Astrocyte (in vitro differentiated cells and primary cell): Measurements from ENCODE around the gene WNT3. TPM values are rescaled to one million over a fixed set of nuclear protein-coding genes. Genes with fewer than 3 reads are reported as not detected.
"Not testable (repeated sequence)": the region's sequence is repeated elsewhere in the genome, so short reads cannot be mapped to it uniquely, and the experiment has no call there.

Source experiments
- DNase-seq: peaks from one replicate; pipeline ENCODE4 v3.0.0-alpha.2; 2010; ENCODE audit warnings: low read depth
- FAIRE-seq: peaks from 2 replicates; lab custom pipeline; 2011; peaks lifted over from hg19 to GRCh38; lab: Jason Lieb, UNC
- H2AFZ ChIP-seq: 2 replicates; pipeline ENCODE4 v1.6.0; 2012; ENCODE audit warnings: low read depth, low read length, inconsistent platforms
- H3K27ac ChIP-seq: 2 replicates; pipeline ENCODE4 v1.5.1; 2011; ENCODE audit warnings: low read depth, low read length, inconsistent platforms
- H3K27me3 ChIP-seq: 2 replicates; pipeline ENCODE4 v1.6.0; 2011; ENCODE audit warnings: low read length, inconsistent platforms; ENCODE audit not compliant: insufficient read depth
- H3K36me3 ChIP-seq: 2 replicates; pipeline ENCODE4 v1.5.1; 2011; ENCODE audit warnings: low read length, inconsistent platforms; ENCODE audit not compliant: insufficient read depth
- H3K4me1 ChIP-seq: 2 replicates; pipeline ENCODE4 v1.5.1; 2011; ENCODE audit warnings: low read length, inconsistent platforms; ENCODE audit not compliant: insufficient read depth
- H3K4me2 ChIP-seq: 2 replicates; pipeline ENCODE4 v1.6.0; 2012; ENCODE audit warnings: low read length, inconsistent platforms
- H3K4me3 ChIP-seq: 2 replicates; pipeline ENCODE4 v1.5.1; 2011; ENCODE audit warnings: low read depth, mild to moderate bottlenecking, low read length, inconsistent platforms; ENCODE audit not compliant: insufficient read depth
- H3K79me2 ChIP-seq: 2 replicates; pipeline ENCODE4 v1.6.0; 2012; ENCODE audit warnings: mild to moderate bottlenecking, low read length, inconsistent platforms; ENCODE audit not compliant: insufficient read depth
- H3K9ac ChIP-seq: 2 replicates; pipeline ENCODE4 v1.6.0; 2012; ENCODE audit warnings: mild to moderate bottlenecking, low read length, inconsistent platforms
- H3K9me3 ChIP-seq: 2 replicates; pipeline ENCODE4 v1.5.1; 2012; ENCODE audit warnings: low read depth, mild to moderate bottlenecking, low read length, inconsistent platforms; ENCODE audit not compliant: insufficient read depth
- H4K20me1 ChIP-seq: 2 replicates; pipeline ENCODE4 v1.6.0; 2012; ENCODE audit warnings: low read length, inconsistent platforms; ENCODE audit not compliant: insufficient read depth
- H3K27ac Mint-ChIP-seq: one replicate; pipeline ENCODE4 v1.8.0; 2021; ENCODE audit warnings: mild to moderate bottlenecking, mixed read lengths; ENCODE audit not compliant: unreplicated experiment
- H3K27me3 Mint-ChIP-seq: one replicate; pipeline ENCODE4 v1.8.0; 2021; ENCODE audit warnings: low read depth, mixed read lengths; ENCODE audit not compliant: unreplicated experiment
- H3K36me3 Mint-ChIP-seq: one replicate; pipeline ENCODE4 v1.8.0; 2021; ENCODE audit warnings: low read depth, mixed read lengths; ENCODE audit not compliant: unreplicated experiment
- H3K4me1 Mint-ChIP-seq: one replicate; pipeline ENCODE4 v1.8.0; 2021; ENCODE audit warnings: low read depth, mixed read lengths; ENCODE audit not compliant: unreplicated experiment
- H3K4me3 Mint-ChIP-seq: one replicate; pipeline ENCODE4 v1.8.0; 2021; ENCODE audit warnings: mild to moderate bottlenecking, moderate library complexity, mixed read lengths; ENCODE audit not compliant: unreplicated experiment
- H3K9me3 Mint-ChIP-seq: one replicate; pipeline ENCODE4 v1.8.0; 2021; ENCODE audit warnings: mild to moderate bottlenecking, mixed read lengths; ENCODE audit not compliant: unreplicated experiment
- CTCF ChIP-seq: IDR thresholded peaks from 2 replicates; pipeline ENCODE4 v1.5.1; 2011; ENCODE audit warnings: low read depth, mild to moderate bottlenecking, inconsistent platforms, low read length, moderate library complexity; ENCODE audit not compliant: insufficient read depth
- EZH2 ChIP-seq: IDR thresholded peaks from 2 replicates; pipeline ENCODE4 v1.6.1; 2012; ENCODE audit warnings: mild to moderate bottlenecking, low read length, inconsistent platforms; ENCODE audit not compliant: insufficient read depth
- total RNA-seq: library from RNA; stranded (reverse); gene quantifications from 2 replicates; pipeline ENCODE4 v1.2.1, GENCODE V29; 2021

The WNT3 gene
- total RNA-seq, 1 donor from 2014 or later = 2.4 TPM

GRCh38 chr17:46841561-46842379 lies 23.3 kb upstream of the WNT3 start:
- H3K9me3 Mint-ChIP-seq = peaks cover 3% of the 10 kb centered on the region
- no peaks in the 10 kb centered on the region for H3K4me1 Mint-ChIP-seq
- Histone ChIP-seq H3K9me3 (peaks cover 7% of the 10 kb centered on the region), H3K4me3 (peak overlapping the region; percentile 5), H3K9ac (no peak overlapping the region), H4K20me1 (no peaks in the 10 kb centered on the region), H3K4me2 (peak overlapping the region; percentile 62), H2AFZ (peak overlapping the region; percentile 79), H3K27me3 (peaks cover 22% of the 10 kb centered on the region), H3K4me1 (peaks cover 3% of the 10 kb centered on the region), H3K79me2 (no peaks in the 10 kb centered on the region), H3K27ac (no peak overlapping the region), H3K36me3 (no peaks in the 10 kb centered on the region)
- H3K36me3 Mint-ChIP-seq = no peaks in the 10 kb centered on the region
- H3K27ac Mint-ChIP-seq = peak overlapping the region; percentile 34
- no peak overlapping the region for H3K4me3 Mint-ChIP-seq
- peaks cover 44% of the 10 kb centered on the region for H3K27me3 Mint-ChIP-seq
- FAIRE-seq (no peak), DNase-seq (no peak)
- no peak for TF ChIP-seq EZH2
- TF ChIP-seq CTCF = peak; percentile 37

- H3K9me3 Mint-ChIP-seq, H3K9me3 ChIP-seq, H3K27ac Mint-ChIP-seq, H3K4me3 Mint-ChIP-seq, DNase-seq, H3K27ac ChIP-seq, H3K4me2 ChIP-seq, FAIRE-seq, H3K79me2 ChIP-seq, H2AFZ ChIP-seq, H3K9ac ChIP-seq, H3K4me1 Mint-ChIP-seq, H3K36me3 ChIP-seq, H3K36me3 Mint-ChIP-seq, H3K4me1 ChIP-seq, H4K20me1 ChIP-seq, H3K4me3 ChIP-seq: not testable (repeated sequence)
- peaks cover 15% of the 10 kb centered on the region for H3K27me3 ChIP-seq
- peaks cover 36% of the 10 kb centered on the region for H3K27me3 Mint-ChIP-seq
Measured at GRCh38 chr17:46840596-46840995, 22.1 kb upstream of the WNT3 start.

- H3K27ac Mint-ChIP-seq = no peak overlapping the region
- no peak overlapping the region for H3K9ac ChIP-seq
- H3K4me3 Mint-ChIP-seq = no peak overlapping the region
- no peaks in the 10 kb centered on the region for H3K36me3 Mint-ChIP-seq
- no peak overlapping the region for H2AFZ ChIP-seq
- H3K4me3 ChIP-seq = no peak overlapping the region
- no peak overlapping the region for H3K27ac ChIP-seq
- peaks cover 15% of the 10 kb centered on the region for H3K27me3 ChIP-seq
- FAIRE-seq = no peak
- H3K4me2 ChIP-seq = no peak overlapping the region
- no peak for DNase-seq
- peaks cover 3% of the 10 kb centered on the region for H3K4me1 ChIP-seq
- TF ChIP-seq EZH2 (no peak), CTCF (no peak)
- H3K9me3 Mint-ChIP-seq = peaks cover 3% of the 10 kb centered on the region
- H3K36me3 ChIP-seq = no peaks in the 10 kb centered on the region
- peaks cover 7% of the 10 kb centered on the region for H3K9me3 ChIP-seq
- H3K79me2 ChIP-seq = no peaks in the 10 kb centered on the region
- no peaks in the 10 kb centered on the region for H3K4me1 Mint-ChIP-seq
- H3K27me3 Mint-ChIP-seq = peaks cover 31% of the 10 kb centered on the region
- no peaks in the 10 kb centered on the region for H4K20me1 ChIP-seq
Measured at GRCh38 chr17:46839211-46839610, 20.7 kb upstream of the WNT3 start.
